Endothelial cell of umbilical vein (primary cell): ENCODE measurements around the gene GRK5. TPM values are rescaled to one million over a fixed set of nuclear protein-coding genes. Genes with fewer than 3 reads are reported as not detected.

Source experiments
- BruUV-seq: library from RNA; stranded (reverse); fragments of 400-500 nt; replicated peaks from 2 replicates; lab custom pipeline; 2021; lab: Mats Ljungman, UMichigan
- CTCF ChIA-PET: fragments of 300-600, 350-600 bp; sonication (Branson Sonifier 250); formaldehyde crosslinking; loops from one replicate; lab custom pipeline; 2021; ENCODE audit warnings: antibody characterized with exemption, inconsistent platforms; lab: Charles Lee
- POLR2A ChIA-PET: fragments of 300-600, 350-600 bp; sonication (Branson Sonifier 250); formaldehyde crosslinking; loops from one replicate; lab custom pipeline; 2021; ENCODE audit warnings: antibody characterized with exemption, inconsistent platforms; lab: Charles Lee
- DNase-seq: peaks from one replicate; pipeline ENCODE4 v3.0.0-alpha.2; 2011; ENCODE audit warnings: low read depth, low spot score
- FAIRE-seq: peaks from 2 replicates; lab custom pipeline; 2011; peaks lifted over from hg19 to GRCh38; lab: Jason Lieb, UNC
- H2AFZ ChIP-seq: 2 replicates; pipeline ENCODE4 v1.6.0; 2012; ENCODE audit warnings: low read depth, low read length, control low read depth, inconsistent platforms
- H3K27ac ChIP-seq: 2 replicates; pipeline ENCODE4 v1.5.1; 2011; ENCODE audit warnings: low read depth, mild to moderate bottlenecking, control low read depth, low read length, moderate library complexity; ENCODE audit not compliant: insufficient read depth
- H3K27me3 ChIP-seq, 2 experiments: 2 replicates each; pipeline versions ENCODE4 v1.6.0 to v1.6.1; 2011; ENCODE audit warnings: low read length in 2 of 2, mixed read lengths in 1 of 2; ENCODE audit not compliant: control insufficient read depth in 2 of 2, insufficient read depth in 2 of 2
- H3K36me3 ChIP-seq, 2 experiments: 2 replicates in 1 of 2; 3 replicates in 1 of 2; pipeline ENCODE4 v1.5.1; 2011; ENCODE audit warnings: low read length in 2 of 2, mild to moderate bottlenecking in 1 of 2, moderate library complexity in 1 of 2; ENCODE audit not compliant: control insufficient read depth in 2 of 2, insufficient read depth in 2 of 2; ENCODE audit errors: extremely low read depth in 1 of 2
- H3K4me1 ChIP-seq: 3 replicates; pipeline ENCODE4 v1.5.1; 2011; ENCODE audit warnings: mild to moderate bottlenecking, low read length; ENCODE audit not compliant: control insufficient read depth, insufficient read depth; ENCODE audit errors: extremely low read depth
- H3K4me2 ChIP-seq: 2 replicates; pipeline ENCODE4 v1.6.1; 2011; ENCODE audit warnings: low read length, control low read depth, mixed read lengths; ENCODE audit not compliant: insufficient read depth
- H3K4me3 ChIP-seq, 3 experiments: fragments of 200-600 bp in 1 of 3; sonication (generic), shearing (Covaris generic) in 1 of 3; replicated peaks in 1 of 3; 2 replicates each; pipeline ENCODE4 v1.5.1; 2011 to 2016; ENCODE audit warnings: control low read depth in 3 of 3, low read length in 3 of 3, mild to moderate bottlenecking in 2 of 3, inconsistent platforms in 1 of 3, low read depth in 1 of 3, moderate library complexity in 1 of 3; ENCODE audit not compliant: insufficient read depth in 1 of 3
- H3K79me2 ChIP-seq: 2 replicates; pipeline ENCODE4 v1.6.0; 2012; ENCODE audit warnings: low read length, inconsistent platforms; ENCODE audit not compliant: control insufficient read depth, insufficient read depth
- H3K9ac ChIP-seq: replicated peaks from 2 replicates; pipeline ENCODE3; 2011; ENCODE audit warnings: low read length, control low read depth; ENCODE audit not compliant: insufficient read depth; ENCODE audit errors: extremely low read depth
- H3K9me1 ChIP-seq: replicated peaks from 3 replicates; pipeline ENCODE4 v1.6.0; 2011; ENCODE audit warnings: mild to moderate bottlenecking, low read length; ENCODE audit not compliant: control insufficient read depth, insufficient read depth; ENCODE audit errors: extremely low read depth
- H3K9me3 ChIP-seq: replicated peaks from 2 replicates; pipeline ENCODE4 v1.5.1; 2012; ENCODE audit warnings: low read length, inconsistent platforms; ENCODE audit not compliant: control insufficient read depth, insufficient read depth
- H4K20me1 ChIP-seq: replicated peaks from 2 replicates; pipeline ENCODE3; 2011; ENCODE audit warnings: mild to moderate bottlenecking, low read length; ENCODE audit not compliant: control insufficient read depth, insufficient read depth; ENCODE audit errors: extremely low read depth
- EZH2 ChIP-seq: IDR thresholded peaks from 2 replicates; pipeline ENCODE4 v1.6.1; 2012; ENCODE audit warnings: borderline replicate concordance, low read depth, mild to moderate bottlenecking, moderate library complexity, low read length, inconsistent platforms; ENCODE audit not compliant: severe bottlenecking
- GATA2 ChIP-seq: IDR thresholded peaks from 2 replicates; pipeline ENCODE4 v1.7.0; 2011; ENCODE audit warnings: low read depth, mild to moderate bottlenecking, moderate library complexity, mixed read lengths, low read length; ENCODE audit not compliant: insufficient read length, insufficient read depth
- JUN ChIP-seq: IDR thresholded peaks from 2 replicates; pipeline ENCODE4 v1.6.1; 2011; ENCODE audit warnings: borderline replicate concordance, low read depth; ENCODE audit not compliant: insufficient read length, insufficient read depth
- MAX ChIP-seq: IDR thresholded peaks from 2 replicates; pipeline ENCODE4 v1.6.1; 2011; ENCODE audit not compliant: insufficient read depth, insufficient read length
- MYC ChIP-seq: IDR thresholded peaks from one replicate; pipeline ENCODE4 v1.6.1; 2011; ENCODE audit warnings: mild to moderate bottlenecking, low read depth, low read length
- POLR2A ChIP-seq: IDR thresholded peaks from 2 replicates; pipeline ENCODE4 v1.6.1; 2012; ENCODE audit warnings: low read depth, mild to moderate bottlenecking, control low read depth, low read length
- POLR2AphosphoS5 ChIP-seq: IDR thresholded peaks from 2 replicates; pipeline ENCODE4 v1.6.1; 2012; ENCODE audit warnings: low read depth, mild to moderate bottlenecking, control low read depth, low read length, moderate library complexity; ENCODE audit not compliant: insufficient read depth
- dilution Hi-C: fragments of 300-500 bp; cut with MboI; formaldehyde crosslinking; loops from one replicate; pipeline ENCODE4 v1.15.0; 2019; ENCODE audit warnings: low sequenced_read_pairs; ENCODE audit not compliant: extremely low pct_ligation_motif_present
- intact Hi-C: fragments of 100-400 bp; cut with micrococcal nuclease; formaldehyde crosslinking; loops from one replicate; pipeline ENCODE4 v1.10.0; 2022
- polyA plus RNA-seq, 4 experiments: library from polyadenylated mRNA; depleted of rRNA in 3 of 4; stranded (reverse) in 3 of 4; unstranded in 1 of 4; fragments of >200 nt; gene quantifications; 2 replicates each; pipeline versions ENCODE4 v1.2.1 to v1.2.3, GENCODE V29; 2011 to 2012; ENCODE audit warnings: missing spikeins in 1 of 4
- total RNA-seq: library from RNA; stranded (reverse); gene quantifications from 2 replicates; pipeline ENCODE4 v1.2.3, GENCODE V29; 2021
- TF ChIP-seq, protein P1 (sequence below), 2 donors: IDR thresholded peaks; 1 replicate in 1 of 2; 2 replicates in 1 of 2; pipeline ENCODE4 v1.5.1; 2011; ENCODE audit warnings: low read length in 2 of 2, mild to moderate bottlenecking in 2 of 2, moderate library complexity in 2 of 2, control low read depth in 1 of 2, inconsistent platforms in 1 of 2, low read depth in 1 of 2; ENCODE audit not compliant: insufficient read depth in 1 of 2; ENCODE audit errors: extremely low read depth in 1 of 2

GRK5 gene
- total and polyA plus RNA-seq, 2 donors (not counting 3 experiments of a cell fraction or from before 2014, with no cell fraction given): 13.1 to 29.5 TPM

- FAIRE-seq (no peak), DNase-seq (no peak)
- Histone ChIP-seq H3K36me3 (peaks cover 0 to 30% of the 10 kb centered on the region in 2 experiments), H3K9ac (no peak overlapping the region), H2AFZ (no peak overlapping the region), H3K27me3 (no peaks in the 10 kb centered on the region), H3K79me2 (no peaks in the 10 kb centered on the region), H3K9me3 (no peaks in the 10 kb centered on the region), H4K20me1 (no peaks in the 10 kb centered on the region), H3K9me1 (no peaks in the 10 kb centered on the region), H3K4me3 (no peak overlapping the region), H3K4me2 (no peak overlapping the region), H3K4me1 (no peaks in the 10 kb centered on the region), H3K27ac (no peak overlapping the region)
- ChIA-PET POLR2A (no interaction called here), CTCF (no interaction called here)
- no TSS peak for BruUV-seq
- dilution Hi-C loops (no loop called here), intact Hi-C loops (no loop called here)
- TF ChIP-seq EZH2: no peak
- no peak for TF ChIP-seq MYC
- TF ChIP-seq, protein P1, sequence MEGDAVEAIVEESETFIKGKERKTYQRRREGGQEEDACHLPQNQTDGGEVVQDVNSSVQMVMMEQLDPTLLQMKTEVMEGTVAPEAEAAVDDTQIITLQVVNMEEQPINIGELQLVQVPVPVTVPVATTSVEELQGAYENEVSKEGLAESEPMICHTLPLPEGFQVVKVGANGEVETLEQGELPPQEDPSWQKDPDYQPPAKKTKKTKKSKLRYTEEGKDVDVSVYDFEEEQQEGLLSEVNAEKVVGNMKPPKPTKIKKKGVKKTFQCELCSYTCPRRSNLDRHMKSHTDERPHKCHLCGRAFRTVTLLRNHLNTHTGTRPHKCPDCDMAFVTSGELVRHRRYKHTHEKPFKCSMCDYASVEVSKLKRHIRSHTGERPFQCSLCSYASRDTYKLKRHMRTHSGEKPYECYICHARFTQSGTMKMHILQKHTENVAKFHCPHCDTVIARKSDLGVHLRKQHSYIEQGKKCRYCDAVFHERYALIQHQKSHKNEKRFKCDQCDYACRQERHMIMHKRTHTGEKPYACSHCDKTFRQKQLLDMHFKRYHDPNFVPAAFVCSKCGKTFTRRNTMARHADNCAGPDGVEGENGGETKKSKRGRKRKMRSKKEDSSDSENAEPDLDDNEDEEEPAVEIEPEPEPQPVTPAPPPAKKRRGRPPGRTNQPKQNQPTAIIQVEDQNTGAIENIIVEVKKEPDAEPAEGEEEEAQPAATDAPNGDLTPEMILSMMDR (IDR thresholded peaks at IDR 0.05; ENCODE audit: extremely low read depth in 1 of 2, insufficient read depth in 1 of 2, low read depth in 1 of 2, low read length in 2 of 2): no peak
- no peak for TF ChIP-seq POLR2AphosphoS5
- no peak for TF ChIP-seq MAX
- TF ChIP-seq JUN: no peak
- TF ChIP-seq POLR2A: no peak
- TF ChIP-seq GATA2: no peak
These were observed 222.4 kb downstream of the GRK5 start for GRCh38 chr10:119429771-119430170.
